Measurements from ENCODE around the gene GRIK4.

GRIK4 gene

GRCh38 chr11:120969993-120970392 is 458.4 kb downstream of the GRIK4 start:
- no peak for DNase-seq (ENCODE audit: low read depth)
- in situ Hi-C loops (cut with HindIII; ENCODE audit: low sequenced_read_pairs), result no loop called here
- no peak for TF ChIP-seq CTCF (IDR thresholded peaks at IDR 0.05; ENCODE audit: low read depth, low read length, missing control alignments)
- no peak overlapping the region for H3K4me3 ChIP-seq (ENCODE audit: low read depth, low read length)

DNA sequence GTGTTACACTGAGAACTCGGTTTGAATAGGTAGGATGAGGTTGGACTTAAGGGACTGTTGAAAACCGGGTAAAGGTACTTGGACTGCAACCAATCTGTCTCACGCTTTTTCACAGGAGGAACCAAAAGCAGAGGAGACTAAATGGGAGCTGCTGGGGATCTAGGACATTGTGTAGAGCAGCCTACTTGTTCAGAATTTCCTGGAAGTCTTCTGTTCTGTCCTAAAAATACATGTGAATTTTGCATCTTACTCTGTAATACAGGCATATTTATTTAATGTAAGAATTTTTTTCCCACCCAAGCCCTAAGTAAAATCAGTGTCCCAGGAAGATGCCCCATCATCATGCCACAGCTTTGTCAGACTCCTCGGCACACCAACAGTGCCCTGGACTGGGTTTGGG is 460.3 kb downstream of the GRIK4 start:
- DNase-seq (ENCODE audit: low read depth), result no peak
- no peak overlapping the region for H3K4me3 ChIP-seq (ENCODE audit: low read depth, low read length)
- TF ChIP-seq CTCF (IDR thresholded peaks at IDR 0.05; ENCODE audit: low read depth, low read length, missing control alignments), result no peak
- in situ Hi-C loops (cut with HindIII; ENCODE audit: low sequenced_read_pairs), result no loop called here

- in situ Hi-C loops (cut with HindIII; ENCODE audit: low sequenced_read_pairs), result no loop called here
- DNase-seq (ENCODE audit: low read depth), result no peak
- TF ChIP-seq CTCF (IDR thresholded peaks at IDR 0.05; ENCODE audit: low read depth, low read length, missing control alignments), result no peak
- H3K4me3 ChIP-seq (ENCODE audit: low read depth, low read length), result no peak overlapping the region
Observed at GRCh38 chr11:120972621-120973020, 461.1 kb downstream of the GRIK4 start.

- TF ChIP-seq CTCF (IDR thresholded peaks at IDR 0.05; ENCODE audit: low read depth, low read length, missing control alignments), result no peak
- no peak for DNase-seq (ENCODE audit: low read depth)
- in situ Hi-C loops (cut with HindIII; ENCODE audit: low sequenced_read_pairs), result no loop called here
- H3K4me3 ChIP-seq (ENCODE audit: low read depth, low read length), result no peak overlapping the region
Observed at GRCh38 chr11:120973501-120973900, 462.0 kb downstream of the GRIK4 start.

DNA sequence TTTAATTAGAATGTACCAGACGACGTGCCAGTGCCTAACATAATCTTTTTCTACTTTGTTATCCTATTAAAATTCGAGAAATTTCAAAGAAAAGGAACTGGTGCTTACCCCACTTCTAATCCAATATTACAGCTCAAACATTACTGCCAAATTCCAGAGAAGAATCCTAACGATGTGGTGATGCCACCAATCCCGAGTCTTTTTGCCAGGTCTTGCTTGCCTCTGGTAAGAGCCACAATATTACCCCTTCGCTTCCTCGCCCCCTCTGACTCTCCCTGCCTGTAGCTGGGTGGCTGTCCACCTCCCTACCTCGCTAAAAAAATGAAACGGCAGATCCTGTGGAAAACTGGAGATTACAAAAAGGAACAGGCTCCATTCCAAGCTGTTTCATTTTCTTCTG is 462.9 kb downstream of the GRIK4 start:
- in situ Hi-C loops (cut with HindIII; ENCODE audit: low sequenced_read_pairs), result no loop called here
- H3K4me3 ChIP-seq (ENCODE audit: low read depth, low read length), result no peak overlapping the region
- TF ChIP-seq CTCF (IDR thresholded peaks at IDR 0.05; ENCODE audit: low read depth, low read length, missing control alignments), result no peak
- DNase-seq (ENCODE audit: low read depth), result no peak

GRCh38 chr11:120974965-120975364 is 463.4 kb downstream of the GRIK4 start:
- in situ Hi-C loops (cut with HindIII; ENCODE audit: low sequenced_read_pairs), result no loop called here
- H3K4me3 ChIP-seq (ENCODE audit: low read depth, low read length), result no peak overlapping the region
- no peak for DNase-seq (ENCODE audit: low read depth)
- TF ChIP-seq CTCF (IDR thresholded peaks at IDR 0.05; ENCODE audit: low read depth, low read length, missing control alignments), result no peak

Measured in astrocyte of the cerebellum (primary cell).